HEK293T (cell line): ENCODE data around the gene ARL5C.

ENCODE experiments used
- CTCF ChIA-PET: fragments of 350-600 bp; formaldehyde crosslinking; extraction: SDS; loops from one replicate; lab custom pipeline; 2021; ENCODE audit warnings: antibody characterized with exemption, inconsistent platforms; lab: Yijun Ruan, JAX
- POLR2A ChIA-PET: fragments of 350-600 bp; formaldehyde crosslinking; extraction: SDS; loops from one replicate; lab custom pipeline; 2020; ENCODE audit warnings: antibody characterized with exemption, inconsistent platforms; lab: Yijun Ruan, JAX
- DNase-seq: peaks from one replicate; pipeline ENCODE4 v3.0.0; 2012; ENCODE audit warnings: mixed read lengths; ENCODE audit errors: extremely low spot score
- ARNT ChIP-seq: fragments of 450-650 bp; IDR thresholded peaks from 2 replicates; pipeline ENCODE4 v1.6.1; 2017; ENCODE audit warnings: mild to moderate bottlenecking
- BHLHE40 ChIP-seq: fragments of 450-650 bp; IDR thresholded peaks from 2 replicates; pipeline ENCODE4 v1.6.1; 2016; ENCODE audit warnings: mild to moderate bottlenecking, moderate library complexity, borderline replicate concordance
- CTBP1 ChIP-seq: fragments of 450-650 bp; IDR thresholded peaks from 2 replicates; pipeline ENCODE4 v1.6.1; 2016; ENCODE audit warnings: borderline replicate concordance
- ELF4 ChIP-seq: fragments of 450-650 bp; IDR thresholded peaks from 2 replicates; pipeline ENCODE4 v1.6.1; 2017; ENCODE audit warnings: antibody characterized with exemption
- FOXA1 ChIP-seq: fragments of 450-650 bp; IDR thresholded peaks from 2 replicates; pipeline ENCODE4 v1.6.1; 2016; ENCODE audit warnings: mild to moderate bottlenecking
- FOXK2 ChIP-seq: fragments of 450-650 bp; IDR thresholded peaks from 2 replicates; pipeline ENCODE4 v1.6.1; 2016; ENCODE audit warnings: mild to moderate bottlenecking
- FOXM1 ChIP-seq: fragments of 450-650 bp; IDR thresholded peaks from 2 replicates; pipeline ENCODE4 v1.6.1; 2017; ENCODE audit warnings: mild to moderate bottlenecking, borderline replicate concordance
- HDGF ChIP-seq: fragments of 450-650 bp; IDR thresholded peaks from 2 replicates; pipeline ENCODE4 v1.6.1; 2017; ENCODE audit warnings: antibody characterized with exemption, borderline replicate concordance
- L3MBTL2 ChIP-seq: fragments of 450-650 bp; conservative IDR thresholded peaks from 2 replicates; pipeline ENCODE4 v1.6.1; 2016; ENCODE audit warnings: mild to moderate bottlenecking
- LEF1 ChIP-seq: fragments of 450-650 bp; IDR thresholded peaks from 2 replicates; pipeline ENCODE4 v1.6.1; 2017; ENCODE audit warnings: mild to moderate bottlenecking, borderline replicate concordance
- NFRKB ChIP-seq: fragments of 450-650 bp; IDR thresholded peaks from 2 replicates; pipeline ENCODE4 v1.6.1; 2016; ENCODE audit warnings: mild to moderate bottlenecking, moderate library complexity
- PKNOX1 ChIP-seq: fragments of 450-650 bp; IDR thresholded peaks from 2 replicates; pipeline ENCODE4 v1.6.1; 2016
- SP1 ChIP-seq: fragments of 450-650 bp; IDR thresholded peaks from 2 replicates; pipeline ENCODE4 v1.6.1; 2017
- SUZ12 ChIP-seq: fragments of 450-650 bp; IDR thresholded peaks from 2 replicates; pipeline ENCODE4 v1.6.1; 2016; ENCODE audit warnings: mild to moderate bottlenecking
- TARDBP ChIP-seq: fragments of 450-650 bp; IDR thresholded peaks from 2 replicates; pipeline ENCODE4 v1.6.1; 2016
- ZNF384 ChIP-seq: fragments of 450-650 bp; IDR thresholded peaks from 2 replicates; pipeline ENCODE4 v1.6.1; 2016

The ARL5C gene

DNA sequence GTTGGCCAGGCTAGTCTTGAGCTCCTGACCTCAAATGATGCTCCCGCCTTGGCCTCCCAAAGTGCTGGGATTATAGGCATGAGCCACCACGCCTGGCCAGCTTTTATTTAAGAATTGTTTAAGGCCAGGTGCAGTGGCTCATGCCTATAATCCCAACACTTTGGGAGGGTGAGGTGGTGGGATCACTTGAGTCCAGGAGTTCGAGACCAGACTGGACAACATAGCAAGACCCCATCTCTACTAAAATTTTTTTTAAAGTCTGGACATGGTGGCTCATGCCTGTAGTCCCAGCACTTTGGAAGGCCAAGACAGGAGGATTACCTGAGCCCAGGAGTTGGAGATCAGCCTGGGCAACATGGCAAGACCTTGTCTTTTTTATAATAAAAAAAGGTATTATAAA, 19.7 kb downstream of the ARL5C start:
- ChIA-PET CTCF (interaction anchor here (0.7 kb wide), 2 partner anchors 19 to 244 kb away, joined by 3 read pairs; no protein-coding TSS in a partner anchor), POLR2A (no interaction called here)

GRCh38 chr17:39145143-39145542, 20.8 kb downstream of the ARL5C start:
- no peak for DNase-seq
- CTCF ChIA-PET: interaction anchor here (1.3 kb wide), 1 partner anchor 19 kb away, joined by 3 read pairs; no protein-coding TSS in a partner anchor
- no peak for TF ChIP-seq NFRKB
- no peak for TF ChIP-seq FOXK2
- no peak for TF ChIP-seq FOXM1
- no peak for TF ChIP-seq PKNOX1
- no peak for TF ChIP-seq SP1
- no peak for TF ChIP-seq BHLHE40
- TF ChIP-seq FOXA1: no peak
- no peak for TF ChIP-seq ARNT
- no peak for TF ChIP-seq LEF1
- no peak for TF ChIP-seq ELF4
- no peak for TF ChIP-seq HDGF
- no peak for TF ChIP-seq ZNF384
- TF ChIP-seq SUZ12: no peak
- no peak for TF ChIP-seq TARDBP
- no peak for TF ChIP-seq CTBP1
- TF ChIP-seq L3MBTL2: no peak
- POLR2A ChIA-PET: interaction anchor here (1.2 to 1.5 kb wide), 2 partner anchors 9 to 55 kb away, joined by 4 to 6 read pairs; partner anchors contain the start of gene RPL19

More for the DNA sequence above, 19.7 kb downstream of the ARL5C start:
- TF ChIP-seq L3MBTL2 (no peak), SUZ12 (no peak), ARNT (no peak), SP1 (no peak), LEF1 (no peak), NFRKB (no peak), CTBP1 (no peak), BHLHE40 (no peak), ELF4 (no peak), TARDBP (no peak), HDGF (no peak), FOXA1 (no peak), FOXM1 (no peak), FOXK2 (no peak), PKNOX1 (no peak), ZNF384 (no peak)
- DNase-seq: no peak

DNA sequence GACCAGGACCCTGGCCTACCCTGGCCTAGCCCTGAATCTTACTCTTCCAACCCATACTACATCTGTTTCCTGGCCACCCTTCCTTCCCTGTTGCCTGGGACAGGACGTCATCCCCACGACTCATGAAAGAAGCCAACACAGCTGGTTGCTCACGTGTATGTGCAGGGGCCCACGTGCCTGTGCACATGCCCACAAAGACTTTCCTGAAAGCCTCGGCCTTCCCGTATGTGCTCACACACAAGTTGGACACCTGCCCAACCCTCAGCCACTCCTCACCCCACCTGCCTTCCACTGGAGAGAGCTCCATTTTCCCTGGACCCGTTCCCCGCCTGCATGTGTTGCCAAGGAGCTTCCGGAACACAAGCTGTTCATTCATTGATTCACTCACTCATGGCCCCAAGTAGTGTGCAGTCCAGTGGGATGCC, 21.5 kb downstream of the ARL5C start:
- ChIA-PET CTCF (interaction anchor here (0.5 to 1.3 kb wide), 4 partner anchors 9 to 88 kb away, joined by 3 to 5 read pairs (median 4); no protein-coding TSS in a partner anchor), POLR2A (interaction anchor here (1.2 to 1.5 kb wide), 2 partner anchors 9 to 55 kb away, joined by 4 to 6 read pairs; partner anchors contain the start of gene RPL19)
- DNase-seq: no peak
- no peak for TF ChIP-seq CTBP1
- no peak for TF ChIP-seq SUZ12
- no peak for TF ChIP-seq ARNT
- TF ChIP-seq ELF4: no peak
- no peak for TF ChIP-seq FOXM1
- TF ChIP-seq SP1: no peak
- no peak for TF ChIP-seq LEF1

DNA sequence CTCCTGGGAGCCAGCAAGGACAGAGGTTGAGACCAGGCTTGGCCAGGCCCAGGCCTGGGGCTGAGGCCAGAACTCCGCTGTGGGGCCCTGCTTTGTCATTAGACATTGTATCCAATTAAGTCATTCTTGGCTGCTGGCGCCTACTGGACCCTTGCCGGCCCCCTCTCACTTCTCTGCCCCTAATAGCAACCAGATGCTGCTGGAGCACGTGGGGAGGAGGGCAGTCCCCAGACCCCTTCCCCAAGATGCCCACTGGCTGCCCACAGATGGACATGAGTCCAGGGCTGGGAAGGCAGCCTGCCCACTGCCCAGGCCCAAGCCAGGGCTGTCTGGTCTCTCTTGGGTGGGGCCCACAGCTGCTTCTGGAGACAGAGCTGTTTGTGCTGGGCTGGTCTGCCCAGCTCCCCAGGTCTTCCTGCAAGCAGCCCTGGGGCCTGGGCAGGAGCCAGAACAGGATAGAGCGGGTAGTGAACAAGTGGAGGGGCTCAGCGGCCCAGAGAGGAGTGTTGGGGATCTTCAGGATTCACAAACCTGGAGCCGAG, 22.3 kb downstream of the ARL5C start:
- TF ChIP-seq SUZ12: no peak
- POLR2A ChIA-PET: no interaction called here
- DNase-seq: no peak

GRCh38 chr17:39141915-39142664, 23.9 kb downstream of the ARL5C start:
- ChIA-PET POLR2A (no interaction called here), CTCF (no interaction called here)
- no peak for DNase-seq
- TF ChIP-seq ZNF384 (no peak), FOXK2 (no peak), PKNOX1 (no peak), FOXA1 (no peak), ARNT (no peak), NFRKB (no peak), SUZ12 (no peak), BHLHE40 (no peak), ELF4 (no peak)

More for the DNA sequence above, 22.3 kb downstream of the ARL5C start:
- CTCF ChIA-PET: interaction anchor here (0.6 to 1.0 kb wide), 2 partner anchors 10 to 35 kb away, joined by 3 to 4 read pairs; no protein-coding TSS in a partner anchor

DNA sequence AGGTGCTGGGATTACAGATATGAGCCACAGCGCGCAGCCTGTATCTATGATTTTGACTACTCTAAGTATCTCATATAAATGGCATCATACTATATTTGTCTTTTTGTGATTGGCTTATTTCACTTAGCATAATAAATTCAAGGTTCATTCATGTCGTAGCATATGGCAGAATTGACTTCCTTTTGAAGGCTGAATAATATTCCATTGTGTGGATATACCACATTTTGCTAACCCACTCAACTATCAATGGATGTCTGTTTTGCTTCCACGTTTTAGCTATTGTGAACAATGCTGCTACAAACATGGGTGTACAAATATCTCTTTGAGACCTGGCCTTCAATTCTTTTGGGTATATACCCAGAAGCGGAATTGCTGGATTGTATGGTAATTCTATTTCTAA, 24.7 kb downstream of the ARL5C start:
- no peak for TF ChIP-seq LEF1
- TF ChIP-seq FOXM1: no peak
- no peak for TF ChIP-seq TARDBP
- TF ChIP-seq BHLHE40: no peak
- TF ChIP-seq NFRKB: no peak
- no peak for TF ChIP-seq SP1
- no peak for TF ChIP-seq PKNOX1
- no peak for TF ChIP-seq SUZ12
- TF ChIP-seq FOXK2: no peak
- TF ChIP-seq ELF4: no peak
- no peak for TF ChIP-seq L3MBTL2
- no peak for TF ChIP-seq CTBP1
- TF ChIP-seq FOXA1: no peak
- no peak for TF ChIP-seq ZNF384
- no peak for TF ChIP-seq HDGF
- no peak for TF ChIP-seq ARNT
- POLR2A ChIA-PET: no interaction called here
- no peak for DNase-seq
- CTCF ChIA-PET: no interaction called here
